ENCODE data around the gene GCG.

DNA sequence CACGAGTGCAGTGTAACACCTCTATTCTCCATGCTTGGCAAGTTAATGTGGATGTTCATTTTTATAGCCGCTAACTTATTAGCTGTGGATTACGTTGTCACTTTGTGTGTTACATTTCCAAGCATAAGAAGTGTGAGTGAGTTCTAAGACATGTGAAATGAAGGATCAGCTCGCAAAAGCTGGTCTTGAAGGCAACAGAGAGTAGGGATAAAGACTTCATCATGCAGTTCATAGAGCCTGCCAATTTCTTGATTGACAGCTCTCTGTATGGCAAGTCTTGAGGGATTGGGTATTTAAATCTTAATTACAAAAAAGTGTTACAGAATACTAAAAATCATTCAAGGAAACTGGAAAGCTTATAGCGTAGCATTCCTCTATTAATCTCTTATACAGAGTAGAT, 52.2 kb downstream of the GCG start:
- TF ChIP-seq ZBTB8A (tag by site-specific recombination; IDR thresholded peaks at IDR 0.05): no peak
- TF ChIP-seq, protein P1, sequence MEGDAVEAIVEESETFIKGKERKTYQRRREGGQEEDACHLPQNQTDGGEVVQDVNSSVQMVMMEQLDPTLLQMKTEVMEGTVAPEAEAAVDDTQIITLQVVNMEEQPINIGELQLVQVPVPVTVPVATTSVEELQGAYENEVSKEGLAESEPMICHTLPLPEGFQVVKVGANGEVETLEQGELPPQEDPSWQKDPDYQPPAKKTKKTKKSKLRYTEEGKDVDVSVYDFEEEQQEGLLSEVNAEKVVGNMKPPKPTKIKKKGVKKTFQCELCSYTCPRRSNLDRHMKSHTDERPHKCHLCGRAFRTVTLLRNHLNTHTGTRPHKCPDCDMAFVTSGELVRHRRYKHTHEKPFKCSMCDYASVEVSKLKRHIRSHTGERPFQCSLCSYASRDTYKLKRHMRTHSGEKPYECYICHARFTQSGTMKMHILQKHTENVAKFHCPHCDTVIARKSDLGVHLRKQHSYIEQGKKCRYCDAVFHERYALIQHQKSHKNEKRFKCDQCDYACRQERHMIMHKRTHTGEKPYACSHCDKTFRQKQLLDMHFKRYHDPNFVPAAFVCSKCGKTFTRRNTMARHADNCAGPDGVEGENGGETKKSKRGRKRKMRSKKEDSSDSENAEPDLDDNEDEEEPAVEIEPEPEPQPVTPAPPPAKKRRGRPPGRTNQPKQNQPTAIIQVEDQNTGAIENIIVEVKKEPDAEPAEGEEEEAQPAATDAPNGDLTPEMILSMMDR (tag by site-specific recombination; IDR thresholded peaks at IDR 0.05): no peak
- no peak for TF ChIP-seq ZNF24 (tag by site-specific recombination; IDR thresholded peaks at IDR 0.05)
- TF ChIP-seq ELK4 (IDR thresholded peaks at IDR 0.05; ENCODE audit: borderline replicate concordance, low read depth, low read length): no peak
- no peak for TF ChIP-seq ZNF146 (tag by site-specific recombination; IDR thresholded peaks at IDR 0.05)
- TF ChIP-seq ZNF354C (tag by site-specific recombination; IDR thresholded peaks at IDR 0.05; ENCODE audit: borderline replicate concordance, low read depth): no peak
- TF ChIP-seq ZNF274 (IDR thresholded peaks at IDR 0.05; ENCODE audit: low read length): no peak
- no peak for TF ChIP-seq ZNF274 (tag by site-specific recombination; IDR thresholded peaks at IDR 0.05; ENCODE audit: borderline replicate concordance)
- TF ChIP-seq, protein P2, sequence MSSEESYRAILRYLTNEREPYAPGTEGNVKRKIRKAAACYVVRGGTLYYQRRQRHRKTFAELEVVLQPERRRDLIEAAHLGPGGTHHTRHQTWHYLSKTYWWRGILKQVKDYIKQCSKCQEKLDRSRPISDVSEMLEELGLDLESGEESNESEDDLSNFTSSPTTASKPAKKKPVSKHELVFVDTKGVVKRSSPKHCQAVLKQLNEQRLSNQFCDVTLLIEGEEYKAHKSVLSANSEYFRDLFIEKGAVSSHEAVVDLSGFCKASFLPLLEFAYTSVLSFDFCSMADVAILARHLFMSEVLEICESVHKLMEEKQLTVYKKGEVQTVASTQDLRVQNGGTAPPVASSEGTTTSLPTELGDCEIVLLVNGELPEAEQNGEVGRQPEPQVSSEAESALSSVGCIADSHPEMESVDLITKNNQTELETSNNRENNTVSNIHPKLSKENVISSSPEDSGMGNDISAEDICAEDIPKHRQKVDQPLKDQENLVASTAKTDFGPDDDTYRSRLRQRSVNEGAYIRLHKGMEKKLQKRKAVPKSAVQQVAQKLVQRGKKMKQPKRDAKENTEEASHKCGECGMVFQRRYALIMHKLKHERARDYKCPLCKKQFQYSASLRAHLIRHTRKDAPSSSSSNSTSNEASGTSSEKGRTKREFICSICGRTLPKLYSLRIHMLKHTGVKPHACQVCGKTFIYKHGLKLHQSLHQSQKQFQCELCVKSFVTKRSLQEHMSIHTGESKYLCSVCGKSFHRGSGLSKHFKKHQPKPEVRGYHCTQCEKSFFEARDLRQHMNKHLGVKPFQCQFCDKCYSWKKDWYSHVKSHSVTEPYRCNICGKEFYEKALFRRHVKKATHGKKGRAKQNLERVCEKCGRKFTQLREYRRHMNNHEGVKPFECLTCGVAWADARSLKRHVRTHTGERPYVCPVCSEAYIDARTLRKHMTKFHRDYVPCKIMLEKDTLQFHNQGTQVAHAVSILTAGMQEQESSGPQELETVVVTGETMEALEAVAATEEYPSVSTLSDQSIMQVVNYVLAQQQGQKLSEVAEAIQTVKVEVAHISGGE (tag by site-specific recombination; conservative IDR thresholded peaks at IDR 0.05; ENCODE audit: low read depth): no peak
- TF ChIP-seq KLF16 (tag by site-specific recombination; IDR thresholded peaks at IDR 0.05): no peak
- no peak for TF ChIP-seq TRIM28 (IDR thresholded peaks at IDR 0.05; ENCODE audit: borderline replicate concordance, low read length)
- TF ChIP-seq, protein P3, sequence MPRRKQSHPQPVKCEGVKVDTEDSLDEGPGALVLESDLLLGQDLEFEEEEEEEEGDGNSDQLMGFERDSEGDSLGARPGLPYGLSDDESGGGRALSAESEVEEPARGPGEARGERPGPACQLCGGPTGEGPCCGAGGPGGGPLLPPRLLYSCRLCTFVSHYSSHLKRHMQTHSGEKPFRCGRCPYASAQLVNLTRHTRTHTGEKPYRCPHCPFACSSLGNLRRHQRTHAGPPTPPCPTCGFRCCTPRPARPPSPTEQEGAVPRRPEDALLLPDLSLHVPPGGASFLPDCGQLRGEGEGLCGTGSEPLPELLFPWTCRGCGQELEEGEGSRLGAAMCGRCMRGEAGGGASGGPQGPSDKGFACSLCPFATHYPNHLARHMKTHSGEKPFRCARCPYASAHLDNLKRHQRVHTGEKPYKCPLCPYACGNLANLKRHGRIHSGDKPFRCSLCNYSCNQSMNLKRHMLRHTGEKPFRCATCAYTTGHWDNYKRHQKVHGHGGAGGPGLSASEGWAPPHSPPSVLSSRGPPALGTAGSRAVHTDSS (tag by site-specific recombination; IDR thresholded peaks at IDR 0.05): no peak
